HepG2 (cell line): ENCODE measurements around the gene POC1B. TPM values are rescaled to one million over a fixed set of nuclear protein-coding genes. Genes with fewer than 3 reads are reported as not detected.

Source experiments
- DZIP1 ChIP-seq: sonication (generic); formaldehyde crosslinking; IDR thresholded peaks from 2 replicates; pipeline ENCODE4 v1.5.0; 2020; ENCODE audit warnings: mild to moderate bottlenecking, missing genetic modification reagents
- ELF1 ChIP-seq: sonication (generic); formaldehyde crosslinking; IDR thresholded peaks from 2 replicates; pipeline ENCODE4 v1.4.0; 2020; ENCODE audit warnings: missing genetic modification reagents
- EZH2 ChIP-seq: conservative IDR thresholded peaks from 2 replicates; pipeline ENCODE4 v1.6.1; 2012; ENCODE audit warnings: mild to moderate bottlenecking, low read depth, low read length, moderate library complexity
- FOXA3 ChIP-seq: IDR thresholded peaks from 2 replicates; pipeline ENCODE4 v1.6.1; 2016; ENCODE audit warnings: missing genetic modification reagents, missing compliant biosample characterization
- JUND ChIP-seq: sonication (generic); formaldehyde crosslinking; IDR thresholded peaks from 2 replicates; pipeline ENCODE4 v1.8.0; 2022; ENCODE audit warnings: mild to moderate bottlenecking, missing genetic modification reagents
- KDM3A ChIP-seq: IDR thresholded peaks from 2 replicates; pipeline ENCODE4 v1.6.1; 2018; ENCODE audit warnings: low read depth, missing compliant biosample characterization
- MYC ChIP-seq: sonication (generic); formaldehyde crosslinking; IDR thresholded peaks from 2 replicates; pipeline ENCODE4 v1.9.0; 2021; ENCODE audit warnings: missing genetic modification reagents, borderline replicate concordance
- NCOR1 ChIP-seq: fragments of 200-600 bp; sonication (generic); IDR thresholded peaks from 2 replicates; pipeline ENCODE4 v1.7.0; 2017; ENCODE audit warnings: antibody characterized with exemption, low read length, borderline replicate concordance
- NPAS2 ChIP-seq: sonication (generic); formaldehyde crosslinking; IDR thresholded peaks from 2 replicates; pipeline ENCODE4 v1.8.0; 2022; ENCODE audit warnings: mild to moderate bottlenecking, missing genetic modification reagents, borderline replicate concordance
- ONECUT2 ChIP-seq: sonication (generic); formaldehyde crosslinking; IDR thresholded peaks from 2 replicates; pipeline ENCODE4 v1.4.0; 2020; ENCODE audit warnings: missing genetic modification reagents
- SATB2 ChIP-seq: sonication (generic); formaldehyde crosslinking; IDR thresholded peaks from 2 replicates; pipeline ENCODE4 v1.5.0; 2020; ENCODE audit warnings: missing genetic modification reagents
- TFAP4 ChIP-seq: sonication (generic); IDR thresholded peaks from 2 replicates; pipeline ENCODE4 v1.6.1; 2016; ENCODE audit warnings: low read depth, borderline replicate concordance
- USF2 ChIP-seq, 2 experiments: sonication (generic) in 1 of 2; formaldehyde crosslinking in 1 of 2; IDR thresholded peaks; 2 replicates each; pipeline versions ENCODE4 v1.5.1 to v1.6.1; 2011 to 2020; ENCODE audit warnings: borderline replicate concordance in 1 of 2, low read depth in 1 of 2, low read length in 1 of 2, mild to moderate bottlenecking in 1 of 2, missing genetic modification reagents in 1 of 2, moderate library complexity in 1 of 2
- ZBTB4 ChIP-seq: sonication (generic); formaldehyde crosslinking; IDR thresholded peaks from 2 replicates; pipeline ENCODE4 v1.4.0; 2020; ENCODE audit warnings: missing genetic modification reagents, mild to moderate bottlenecking, borderline replicate concordance
- ZMAT5 ChIP-seq: sonication (generic); formaldehyde crosslinking; IDR thresholded peaks from 2 replicates; pipeline ENCODE4 v1.5.0; 2020; ENCODE audit warnings: mild to moderate bottlenecking, low read depth, missing genetic modification reagents, borderline replicate concordance
- ZNF660 ChIP-seq: sonication (generic); formaldehyde crosslinking; IDR thresholded peaks from 2 replicates; pipeline ENCODE4 v1.5.1; 2020; ENCODE audit warnings: mild to moderate bottlenecking, low read depth, missing genetic modification reagents, borderline replicate concordance
- polyA plus RNA-seq, 8 experiments: library from polyadenylated mRNA; depleted of rRNA in 3 of 8; stranded (reverse) in 7 of 8; unstranded in 1 of 8; fragments of >200 nt; fragmentation: Illumina TruSeq in 4 of 8; extraction: Trizol in 4 of 8; gene quantifications; 2 replicates each; pipeline versions ENCODE4 v1.2.1 to v1.2.3, GENCODE V29; 2011 to 2016; ENCODE audit warnings: low read depth in 4 of 8, missing spikeins in 1 of 8, mixed read lengths in 1 of 8; ENCODE audit not compliant: insufficient read depth in 1 of 8
- total RNA-seq, 5 experiments: library from RNA; depleted of rRNA; stranded (reverse); fragments of >200 nt; fragmentation: Illumina TruSeq; extraction: Trizol; gene quantifications; 2 replicates each; pipeline ENCODE4 v1.2.3, GENCODE V29; 2016; ENCODE audit warnings: low read depth in 1 of 5
- TF ChIP-seq, protein P1 (sequence below): sonication (generic); formaldehyde crosslinking; IDR thresholded peaks from 2 replicates; pipeline ENCODE4 v1.8.1; 2022; ENCODE audit warnings: mild to moderate bottlenecking, missing genetic modification reagents

POC1B gene
- total and polyA plus RNA-seq, 2 of the 13 experiments (the other 11 are each of a cell fraction or from before 2014, with no cell fraction given): 9.3 to 11.0 TPM

GRCh38 chr12:89391726-89392336, 134.0 kb downstream of the POC1B start (continued):
- TF ChIP-seq EZH2 (no peak), ZMAT5 (CRISPR knock-in tag) (no peak), SATB2 (CRISPR knock-in tag) (no peak), DZIP1 (no peak), TFAP4 (no peak; the same call in 1 of the 2 replicates), NPAS2 (CRISPR knock-in tag) (no peak), ELF1 (peak; percentile 50; the same call in 1 of the 2 replicates), ZNF660 (CRISPR knock-in tag) (no peak), NCOR1 (no peak), ZBTB4 (CRISPR knock-in tag) (no peak), MYC (CRISPR knock-in tag) (no peak), USF2 (IDR thresholded peaks at IDR 0.05; ENCODE audit: low read depth, low read length) (no peak), USF2 (CRISPR knock-in tag; IDR thresholded peaks at IDR 0.05; ENCODE audit: borderline replicate concordance) (no peak), FOXA3 (peak; percentile 83), ONECUT2 (peak; percentile 55; the same call in 1 of the 2 replicates), JUND (CRISPR knock-in tag) (no peak), KDM3A (CRISPR knock-in tag) (peak; percentile 28; the same call in 1 of the 2 replicates)
- TF ChIP-seq, protein P1, sequence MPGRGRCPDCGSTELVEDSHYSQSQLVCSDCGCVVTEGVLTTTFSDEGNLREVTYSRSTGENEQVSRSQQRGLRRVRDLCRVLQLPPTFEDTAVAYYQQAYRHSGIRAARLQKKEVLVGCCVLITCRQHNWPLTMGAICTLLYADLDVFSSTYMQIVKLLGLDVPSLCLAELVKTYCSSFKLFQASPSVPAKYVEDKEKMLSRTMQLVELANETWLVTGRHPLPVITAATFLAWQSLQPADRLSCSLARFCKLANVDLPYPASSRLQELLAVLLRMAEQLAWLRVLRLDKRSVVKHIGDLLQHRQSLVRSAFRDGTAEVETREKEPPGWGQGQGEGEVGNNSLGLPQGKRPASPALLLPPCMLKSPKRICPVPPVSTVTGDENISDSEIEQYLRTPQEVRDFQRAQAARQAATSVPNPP: no peak
